HG03439 (cell line): ENCODE data around the gene P3H4.
"Not testable (repeated sequence)": the region's sequence is repeated elsewhere in the genome, so short reads cannot be mapped to it uniquely, and the experiment has no call there.

ENCODE experiments used
- ATAC-seq: cut with Tn5 transposase; IDR thresholded peaks from one replicate; pipeline ENCODE4 v1.9.1; 2021; ENCODE audit warnings: mild to moderate bottlenecking, moderate library complexity; ENCODE audit not compliant: unreplicated experiment

The P3H4 gene

GRCh38 chr17:41794540-41794975 lies 17.2 kb downstream of the P3H4 start:
- no peak for ATAC-seq

GRCh38 chr17:41793784-41794539 lies 17.8 kb downstream of the P3H4 start:
- ATAC-seq: no peak

GRCh38 chr17:41792845-41793783 lies 18.6 kb downstream of the P3H4 start:
- no peak for ATAC-seq

GRCh38 chr17:41787021-41787418 lies 24.7 kb downstream of the P3H4 start:
- no peak for ATAC-seq

GRCh38 chr17:41786227-41787020 lies 25.3 kb downstream of the P3H4 start, which contains the start of gene JUP:
TSS of gene JUP (minus strand) at chr17:41786711. CDS start at chr17:41771854, 14,857 bp downstream.
- ATAC-seq: peak; percentile 81

GRCh38 chr17:41785859-41786226 lies 25.9 kb downstream of the P3H4 start:
- ATAC-seq: no peak

- ATAC-seq: no peak
These were observed 26.5 kb downstream of the P3H4 start for GRCh38 chr17:41785091-41785858.

- no peak for ATAC-seq
These were observed 27.5 kb downstream of the P3H4 start for GRCh38 chr17:41784207-41784744.

GRCh38 chr17:41782142-41782541 lies 29.6 kb downstream of the P3H4 start:
- no peak for ATAC-seq

- ATAC-seq: no peak
These were observed 30.2 kb downstream of the P3H4 start for GRCh38 chr17:41781404-41782110.

GRCh38 chr17:41779954-41780353 lies 31.8 kb downstream of the P3H4 start:
- ATAC-seq: no peak

GRCh38 chr17:41777574-41778188 lies 34.1 kb downstream of the P3H4 start:
- no peak for ATAC-seq

- no peak for ATAC-seq
These were observed 34.6 kb downstream of the P3H4 start for GRCh38 chr17:41777157-41777573.

- not testable (repeated sequence) for ATAC-seq
These were observed 35.4 kb downstream of the P3H4 start for GRCh38 chr17:41776262-41776900.

- ATAC-seq: no peak
These were observed 36.1 kb downstream of the P3H4 start for GRCh38 chr17:41775394-41776226.

GRCh38 chr17:41773731-41774193 lies 38.0 kb downstream of the P3H4 start:
- ATAC-seq: no peak

- ATAC-seq: no peak
These were observed 38.6 kb downstream of the P3H4 start for GRCh38 chr17:41773190-41773588.
